SK-N-SH treated with all-trans-retinoic acid at 6 μM for 48 hours (cell line): ENCODE results near the gene NEU2.

Source experiments
- ATAC-seq: fragments of 200-7000 bp; cut with Tn5 transposase; 3 replicates; pipeline ENCODE4 v1.9.1; 2020; ENCODE audit warnings: mild to moderate bottlenecking, moderate library complexity
- ARNTL ChIP-seq: fragments of 450-650 bp; formaldehyde crosslinking; IDR thresholded peaks from 2 replicates; pipeline ENCODE4 v1.5.0; 2020; ENCODE audit warnings: low read depth, mild to moderate bottlenecking, moderate library complexity, borderline replicate concordance
- BACH2 ChIP-seq: fragments of 250-450 bp; sonication (Bioruptor Pico); IDR thresholded peaks from 2 replicates; pipeline ENCODE4 v1.9.0; 2021; ENCODE audit warnings: mild to moderate bottlenecking, borderline replicate concordance
- CREB5 ChIP-seq: fragments of 250-450 bp; sonication (Bioruptor Pico); IDR thresholded peaks from 2 replicates; pipeline ENCODE4 v1.5.1; 2020; ENCODE audit warnings: low read depth, mild to moderate bottlenecking, moderate library complexity
- ESRRG ChIP-seq: fragments of 250-450 bp; sonication (Bioruptor Pico); IDR thresholded peaks from 2 replicates; pipeline ENCODE4 v1.6.1; 2021; ENCODE audit warnings: mild to moderate bottlenecking
- GLIS3 ChIP-seq: fragments of 250-450 bp; sonication (Bioruptor Pico); IDR thresholded peaks from 2 replicates; pipeline ENCODE4 v1.5.0; 2020; ENCODE audit warnings: mild to moderate bottlenecking, moderate library complexity
- ISL1 ChIP-seq: fragments of 250-450 bp; sonication (Bioruptor Pico); IDR thresholded peaks from 2 replicates; pipeline ENCODE4 v2.1.2; 2022; ENCODE audit warnings: mild to moderate bottlenecking, moderate library complexity
- OSR1 ChIP-seq: fragments of 250-450 bp; sonication (Bioruptor Pico); IDR thresholded peaks from 2 replicates; pipeline ENCODE4 v1.8.0; 2022; ENCODE audit warnings: moderate library complexity, mild to moderate bottlenecking, inconsistent platforms
- PATZ1 ChIP-seq: fragments of 250-450 bp; sonication (Bioruptor Pico); IDR thresholded peaks from 2 replicates; pipeline ENCODE4 v1.8.0; 2020; ENCODE audit warnings: mild to moderate bottlenecking, moderate library complexity, borderline replicate concordance
- POU6F1 ChIP-seq: fragments of 250-450 bp; sonication (Bioruptor Pico); IDR thresholded peaks from 2 replicates; pipeline ENCODE4 v1.8.0; 2021; ENCODE audit warnings: low read depth, mild to moderate bottlenecking, moderate library complexity, borderline replicate concordance
- PPARA ChIP-seq: fragments of 250-450 bp; sonication (Bioruptor Pico); IDR thresholded peaks from 2 replicates; pipeline ENCODE4 v1.5.0; 2020; ENCODE audit warnings: mild to moderate bottlenecking, borderline replicate concordance
- RARB ChIP-seq: fragments of 250-450 bp; sonication (Bioruptor Pico); IDR thresholded peaks from 2 replicates; pipeline ENCODE4 v1.8.0; 2021; ENCODE audit warnings: mild to moderate bottlenecking, moderate library complexity
- SNAI2 ChIP-seq: fragments of 250-450 bp; sonication (Bioruptor Pico); IDR thresholded peaks from 2 replicates; pipeline ENCODE4 v1.5.0; 2020; ENCODE audit warnings: mild to moderate bottlenecking, moderate library complexity
- TCF4 ChIP-seq: fragments of 250-450 bp; sonication (Bioruptor Pico); IDR thresholded peaks from 2 replicates; pipeline ENCODE4 v1.8.0; 2021; ENCODE audit warnings: mild to moderate bottlenecking, moderate library complexity, borderline replicate concordance
- TOX ChIP-seq: fragments of 250-450 bp; sonication (Bioruptor Pico); IDR thresholded peaks from 2 replicates; pipeline ENCODE4 v1.8.0; 2021; ENCODE audit warnings: mild to moderate bottlenecking, moderate library complexity, borderline replicate concordance
- TSHZ2 ChIP-seq: fragments of 250-450 bp; sonication (Bioruptor Pico); IDR thresholded peaks from 2 replicates; pipeline ENCODE4 v1.5.0; 2020; ENCODE audit warnings: mild to moderate bottlenecking, moderate library complexity
- ZC3H10 ChIP-seq: fragments of 250-450 bp; sonication (Bioruptor Pico); IDR thresholded peaks from 2 replicates; pipeline ENCODE4 v1.5.1; 2021; ENCODE audit warnings: mild to moderate bottlenecking, moderate library complexity
- ZFP3 ChIP-seq: fragments of 250-450 bp; sonication (Bioruptor Pico); IDR thresholded peaks from 2 replicates; pipeline ENCODE4 v1.5.0; 2020; ENCODE audit warnings: mild to moderate bottlenecking, moderate library complexity
- ZFP30 ChIP-seq: fragments of 450-650 bp; formaldehyde crosslinking; IDR thresholded peaks from 2 replicates; pipeline ENCODE4 v1.5.0; 2022; ENCODE audit warnings: mild to moderate bottlenecking, moderate library complexity
- ZNF565 ChIP-seq: fragments of 450-650 bp; formaldehyde crosslinking; conservative IDR thresholded peaks from 2 replicates; pipeline ENCODE4 v1.5.0; 2020; ENCODE audit warnings: low read depth, mild to moderate bottlenecking, moderate library complexity
- ZNF70 ChIP-seq: fragments of 450-650 bp; formaldehyde crosslinking; IDR thresholded peaks from 2 replicates; pipeline ENCODE4 v1.5.0; 2020; ENCODE audit warnings: mild to moderate bottlenecking, moderate library complexity
- ZNF8 ChIP-seq: fragments of 450-650 bp; formaldehyde crosslinking; IDR thresholded peaks from 2 replicates; pipeline ENCODE4 v1.5.0; 2020; ENCODE audit warnings: mild to moderate bottlenecking, moderate library complexity
- TF ChIP-seq, protein P1 (sequence below): fragments of 250-450 bp; sonication (Bioruptor Pico); IDR thresholded peaks from 2 replicates; pipeline ENCODE4 v1.5.1; 2021; ENCODE audit warnings: mild to moderate bottlenecking, moderate library complexity

The NEU2 gene

GRCh38 chr2:233022561-233022960, 9.9 kb upstream of the NEU2 start:
- TF ChIP-seq ZNF70 (CRISPR knock-in tag) (no peak), ZNF565 (CRISPR knock-in tag) (no peak), ARNTL (CRISPR knock-in tag) (no peak), GLIS3 (CRISPR knock-in tag) (no peak), POU6F1 (no peak), TOX (CRISPR knock-in tag) (no peak), TSHZ2 (CRISPR knock-in tag) (no peak), ZC3H10 (no peak), PATZ1 (no peak)
- TF ChIP-seq, protein P1, sequence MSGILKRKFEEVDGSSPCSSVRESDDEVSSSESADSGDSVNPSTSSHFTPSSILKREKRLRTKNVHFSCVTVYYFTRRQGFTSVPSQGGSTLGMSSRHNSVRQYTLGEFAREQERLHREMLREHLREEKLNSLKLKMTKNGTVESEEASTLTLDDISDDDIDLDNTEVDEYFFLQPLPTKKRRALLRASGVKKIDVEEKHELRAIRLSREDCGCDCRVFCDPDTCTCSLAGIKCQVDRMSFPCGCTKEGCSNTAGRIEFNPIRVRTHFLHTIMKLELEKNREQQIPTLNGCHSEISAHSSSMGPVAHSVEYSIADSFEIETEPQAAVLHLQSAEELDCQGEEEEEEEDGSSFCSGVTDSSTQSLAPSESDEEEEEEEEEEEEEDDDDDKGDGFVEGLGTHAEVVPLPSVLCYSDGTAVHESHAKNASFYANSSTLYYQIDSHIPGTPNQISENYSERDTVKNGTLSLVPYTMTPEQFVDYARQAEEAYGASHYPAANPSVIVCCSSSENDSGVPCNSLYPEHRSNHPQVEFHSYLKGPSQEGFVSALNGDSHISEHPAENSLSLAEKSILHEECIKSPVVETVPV: no peak
- no peak for ATAC-seq

DNA sequence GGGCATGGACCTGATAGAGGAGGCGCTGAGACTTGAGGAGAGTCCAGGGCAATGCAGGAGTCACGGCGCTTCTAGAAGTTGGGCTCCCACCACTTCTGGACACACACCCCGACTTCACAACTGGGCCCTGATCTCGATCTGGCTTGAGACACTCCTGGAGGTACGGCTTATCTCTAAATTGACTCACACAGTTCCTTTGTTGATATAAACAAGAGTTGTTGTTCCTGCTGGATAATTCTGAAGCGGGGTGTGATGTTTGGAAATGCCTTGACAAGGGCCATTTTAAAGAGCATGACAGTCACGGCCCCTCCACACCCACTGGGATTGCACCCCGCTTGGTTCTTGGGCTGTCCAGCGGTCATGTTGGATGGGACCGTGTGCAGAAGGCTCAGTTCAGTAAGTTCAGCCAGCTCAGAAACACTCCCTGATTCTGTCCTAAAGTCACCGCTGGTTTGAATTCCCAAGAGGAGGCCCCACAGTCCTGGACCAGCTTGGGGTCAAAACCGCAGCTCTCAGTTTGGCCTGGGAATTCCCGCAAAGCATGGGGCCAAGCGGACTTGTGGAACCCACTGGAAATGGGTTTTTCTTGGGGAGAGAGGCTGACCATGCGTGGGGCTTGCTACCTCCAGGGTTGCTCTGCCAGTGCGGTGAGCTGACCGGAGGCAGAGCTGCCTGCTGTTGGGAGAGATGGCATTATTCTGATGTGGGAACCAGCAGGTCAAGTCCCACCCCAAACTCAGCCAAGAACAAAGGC, 9.3 kb upstream of the NEU2 start:
- no peak for ATAC-seq
- TF ChIP-seq GLIS3 (CRISPR knock-in tag) (no peak), PPARA (CRISPR knock-in tag) (no peak), TCF4 (CRISPR knock-in tag) (no peak), PATZ1 (no peak), OSR1 (CRISPR knock-in tag) (no peak), BACH2 (CRISPR knock-in tag) (no peak), TOX (CRISPR knock-in tag) (no peak), RARB (CRISPR knock-in tag) (no peak), TSHZ2 (CRISPR knock-in tag) (no peak), ZNF8 (CRISPR knock-in tag) (no peak), ARNTL (CRISPR knock-in tag) (no peak), ZFP3 (no peak), ESRRG (CRISPR knock-in tag) (no peak), SNAI2 (no peak), ZFP30 (no peak), ISL1 (CRISPR knock-in tag) (no peak), ZNF565 (CRISPR knock-in tag) (no peak), ZC3H10 (no peak), CREB5 (no peak)
- TF ChIP-seq, protein P1: no peak
